Karpas-422 (cell line): ENCODE data around the gene VPS26B. TPM values are rescaled to one million over a fixed set of nuclear protein-coding genes. Genes with fewer than 3 reads are reported as not detected.
"Not testable (repeated sequence)": the region's sequence is repeated elsewhere in the genome, so short reads cannot be mapped to it uniquely, and the experiment has no call there.

Experiments
- DNase-seq: peaks from one replicate; pipeline ENCODE4 v3.0.0-alpha.2; 2015
- H2AFZ ChIP-seq: fragments of 200-600 bp; sonication (generic); 2 replicates; pipeline ENCODE4 v1.6.1; 2014; ENCODE audit warnings: antibody characterized with exemption, low read length, mixed read lengths
- H3K27ac ChIP-seq: fragments of 200-600 bp; sonication (generic); 2 replicates; pipeline ENCODE4 v1.5.1; 2014; ENCODE audit warnings: mild to moderate bottlenecking, low read length, moderate library complexity
- H3K27me3 ChIP-seq: fragments of 200-600 bp; sonication (generic); 2 replicates; pipeline ENCODE4 v1.6.1; 2014; ENCODE audit warnings: low read length, mixed read lengths
- H3K36me3 ChIP-seq: fragments of 200-600 bp; sonication (generic); 2 replicates; pipeline ENCODE4 v1.6.1; 2014; ENCODE audit warnings: low read length, mixed read lengths; ENCODE audit not compliant: insufficient read depth
- H3K4me1 ChIP-seq: fragments of 200-600 bp; sonication (generic); 2 replicates; pipeline ENCODE4 v1.6.1; 2014; ENCODE audit warnings: mild to moderate bottlenecking, low read length, mixed read lengths
- H3K4me2 ChIP-seq: fragments of 200-600 bp; sonication (generic); 2 replicates; pipeline ENCODE4 v1.6.1; 2014; ENCODE audit warnings: low read length, low read depth, mild to moderate bottlenecking; ENCODE audit not compliant: poor library complexity, severe bottlenecking
- H3K4me3 ChIP-seq: fragments of 200-600 bp; sonication (generic); 2 replicates; pipeline ENCODE4 v1.5.1; 2014; ENCODE audit warnings: mild to moderate bottlenecking, antibody characterized with exemption, low read length, mixed read lengths
- H3K79me2 ChIP-seq: fragments of 200-600 bp; sonication (generic); 2 replicates; pipeline ENCODE4 v1.6.1; 2014; ENCODE audit warnings: mild to moderate bottlenecking, low read length, mixed read lengths
- H3K9ac ChIP-seq: fragments of 200-600 bp; sonication (generic); 2 replicates; pipeline ENCODE4 v1.6.0; 2014; ENCODE audit warnings: low read length
- H3K9me2 ChIP-seq: fragments of 200-600 bp; sonication (generic), shearing (Covaris generic); replicated peaks from 2 replicates; pipeline ENCODE4 v1.6.0; 2014; ENCODE audit warnings: mild to moderate bottlenecking, low read length, moderate library complexity; ENCODE audit not compliant: insufficient read depth
- H3K9me3 ChIP-seq: fragments of 300-700, 200-600 bp; sonication (generic); 2 replicates; pipeline ENCODE4 v1.6.1; 2014; ENCODE audit warnings: low read length, mixed read lengths
- H4K20me1 ChIP-seq: fragments of 200-600 bp; sonication (generic); 2 replicates; pipeline ENCODE4 v1.6.1; 2014; ENCODE audit warnings: mild to moderate bottlenecking, antibody characterized with exemption, low read length, low read depth; ENCODE audit not compliant: insufficient read depth
- total RNA-seq: library from RNA; depleted of rRNA; stranded (reverse); fragments of >200 nt; shearing (Covaris generic); gene quantifications from 2 replicates; pipeline ENCODE4 v1.2.3, GENCODE V29; 2014; ENCODE audit warnings: low replicate concordance

Gene VPS26B
- total RNA-seq, 1 experiment from 2014 or later: 11.2 TPM

GRCh38 chr11:134248910-134249480 is 24.5 kb downstream of the VPS26B start:
- Histone ChIP-seq H2AFZ (no peak overlapping the region), H3K36me3 (no peaks in the 10 kb centered on the region), H3K4me3 (no peak overlapping the region), H3K4me2 (no peak overlapping the region), H3K27ac (no peak overlapping the region), H3K9me2 (no peaks in the 10 kb centered on the region), H4K20me1 (no peaks in the 10 kb centered on the region), H3K9ac (no peak overlapping the region), H3K9me3 (no peaks in the 10 kb centered on the region), H3K27me3 (no peaks in the 10 kb centered on the region), H3K79me2 (peaks cover 7% of the 10 kb centered on the region; the same call in 1 of the 2 replicates), H3K4me1 (peaks cover 13% of the 10 kb centered on the region)
- no peak for DNase-seq

GRCh38 chr11:134250246-134250645 is 25.8 kb downstream of the VPS26B start:
- H3K9me2 ChIP-seq: no peaks in the 10 kb centered on the region
- no peak overlapping the region for H3K27ac ChIP-seq
- H4K20me1 ChIP-seq: no peaks in the 10 kb centered on the region
- H3K9me3 ChIP-seq: no peaks in the 10 kb centered on the region
- no peak for DNase-seq
- H3K4me1 ChIP-seq: peaks cover 19% of the 10 kb centered on the region
- H3K9ac ChIP-seq: no peak overlapping the region
- H3K4me3 ChIP-seq: no peak overlapping the region
- no peak overlapping the region for H2AFZ ChIP-seq
- peaks cover 7% of the 10 kb centered on the region; the same call in 1 of the 2 replicates for H3K79me2 ChIP-seq
- no peaks in the 10 kb centered on the region for H3K36me3 ChIP-seq
- no peaks in the 10 kb centered on the region for H3K27me3 ChIP-seq
- H3K4me2 ChIP-seq: no peak overlapping the region

- H3K9me3 ChIP-seq: no peaks in the 10 kb centered on the region
- no peaks in the 10 kb centered on the region for H3K36me3 ChIP-seq
- no peak overlapping the region for H3K4me3 ChIP-seq
- peaks cover 7% of the 10 kb centered on the region; the same call in 1 of the 2 replicates for H3K79me2 ChIP-seq
- no peaks in the 10 kb centered on the region for H3K9me2 ChIP-seq
- no peak for DNase-seq
- H3K27ac ChIP-seq: no peak overlapping the region
- H3K27me3 ChIP-seq: no peaks in the 10 kb centered on the region
- H3K4me1 ChIP-seq: peaks cover 19% of the 10 kb centered on the region
- H2AFZ ChIP-seq: no peak overlapping the region
- H4K20me1 ChIP-seq: no peaks in the 10 kb centered on the region
- H3K9ac ChIP-seq: no peak overlapping the region
- no peak overlapping the region for H3K4me2 ChIP-seq
These were observed 26.2 kb downstream of the VPS26B start for GRCh38 chr11:134250675-134251074.

GRCh38 chr11:134252346-134253187 is 28.1 kb downstream of the VPS26B start:
- Histone ChIP-seq H3K27ac (no peak overlapping the region), H3K9me2 (no peaks in the 10 kb centered on the region), H3K36me3 (no peaks in the 10 kb centered on the region), H2AFZ (peak overlapping the region; percentile 47; the same call in 1 of the 2 replicates), H3K4me1 (peaks cover 19% of the 10 kb centered on the region), H3K9ac (peak overlapping the region; percentile 75), H3K79me2 (peaks cover 7% of the 10 kb centered on the region; the same call in 1 of the 2 replicates), H4K20me1 (no peaks in the 10 kb centered on the region), H3K4me3 (peak overlapping the region; percentile 71), H3K4me2 (peak overlapping the region; percentile 83), H3K9me3 (no peaks in the 10 kb centered on the region), H3K27me3 (no peaks in the 10 kb centered on the region)
- DNase-seq: peak; percentile 59

GRCh38 chr11:134253188-134253993 is 28.9 kb downstream of the VPS26B start, which contains the start of the genes ACAD8 and THYN1:
Gene ACAD8 (plus strand): TSS chr11:134253568. CDS start chr11:134253601, 33 bp downstream.
Gene THYN1 (minus strand): TSS chr11:134253352. CDS start chr11:134252882, 470 bp downstream.
- Histone ChIP-seq H3K9me3 (no peaks in the 10 kb centered on the region), H3K79me2 (peaks cover 7% of the 10 kb centered on the region; the same call in 1 of the 2 replicates), H4K20me1 (no peaks in the 10 kb centered on the region), H3K9me2 (no peaks in the 10 kb centered on the region), H3K36me3 (no peaks in the 10 kb centered on the region), H3K27ac (no peak within 1 kb of the TSS), H3K4me1 (peaks cover 19% of the 10 kb centered on the region), H3K9ac (peak within 1 kb of the TSS; percentile 78), H3K27me3 (no peaks in the 10 kb centered on the region), H3K4me2 (peak within 1 kb of the TSS; percentile 83), H3K4me3 (peak within 1 kb of the TSS; percentile 71), H2AFZ (peak within 1 kb of the TSS; percentile 67)
- peak; percentile 96 for DNase-seq

- no peaks in the 10 kb centered on the region for H3K27me3 ChIP-seq
- H3K4me2 ChIP-seq: peak overlapping the region; percentile 83
- no peaks in the 10 kb centered on the region for H3K9me2 ChIP-seq
- H4K20me1 ChIP-seq: no peaks in the 10 kb centered on the region
- H3K27ac ChIP-seq: no peak overlapping the region
- DNase-seq: no peak
- peak overlapping the region; percentile 71 for H3K4me3 ChIP-seq
- peaks cover 7% of the 10 kb centered on the region; the same call in 1 of the 2 replicates for H3K79me2 ChIP-seq
- H3K36me3 ChIP-seq: no peaks in the 10 kb centered on the region
- H2AFZ ChIP-seq: no peak overlapping the region
- peak overlapping the region; percentile 78; the same call in 1 of the 2 replicates for H3K9ac ChIP-seq
- no peaks in the 10 kb centered on the region for H3K9me3 ChIP-seq
- H3K4me1 ChIP-seq: peaks cover 19% of the 10 kb centered on the region
These were observed 30.1 kb downstream of the VPS26B start for GRCh38 chr11:134254433-134255183.

GRCh38 chr11:134255184-134255561 is 30.7 kb downstream of the VPS26B start:
- H3K36me3 ChIP-seq, H3K27ac ChIP-seq, H3K79me2 ChIP-seq, H4K20me1 ChIP-seq, H2AFZ ChIP-seq, H3K4me2 ChIP-seq, DNase-seq, H3K4me3 ChIP-seq, H3K9ac ChIP-seq, H3K9me3 ChIP-seq, H3K27me3 ChIP-seq, H3K9me2 ChIP-seq: not testable (repeated sequence)
- H3K4me1 ChIP-seq: peaks cover 19% of the 10 kb centered on the region
